ENCODE results near the gene GRM7.

GRM7 gene

GRCh38 chr3:7160689-7161088, 299.8 kb downstream of the GRM7 start:
- no peak for DNase-seq

DNA sequence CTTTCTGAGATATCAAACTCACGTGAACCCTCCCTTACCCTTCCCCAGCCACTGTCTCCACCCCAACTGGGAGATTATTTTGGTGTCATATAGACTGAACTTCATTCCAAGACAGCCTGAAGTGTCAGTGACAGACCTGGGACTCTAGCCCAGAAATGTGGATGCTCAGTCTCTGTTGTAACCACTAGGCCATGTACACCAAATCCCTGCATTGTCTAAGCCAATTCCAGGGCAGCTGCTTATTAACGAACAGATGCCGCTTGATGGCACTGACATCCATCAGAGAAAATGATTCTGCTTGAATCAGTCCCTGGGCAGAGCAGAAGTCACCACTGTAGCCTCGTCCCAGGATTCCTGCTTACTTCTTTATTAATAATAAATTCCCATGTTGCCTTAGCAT, 305.5 kb downstream of the GRM7 start:
- no peak for DNase-seq

GRCh38 chr3:7171493-7171892, 310.6 kb downstream of the GRM7 start:
- DNase-seq: no peak

DNA sequence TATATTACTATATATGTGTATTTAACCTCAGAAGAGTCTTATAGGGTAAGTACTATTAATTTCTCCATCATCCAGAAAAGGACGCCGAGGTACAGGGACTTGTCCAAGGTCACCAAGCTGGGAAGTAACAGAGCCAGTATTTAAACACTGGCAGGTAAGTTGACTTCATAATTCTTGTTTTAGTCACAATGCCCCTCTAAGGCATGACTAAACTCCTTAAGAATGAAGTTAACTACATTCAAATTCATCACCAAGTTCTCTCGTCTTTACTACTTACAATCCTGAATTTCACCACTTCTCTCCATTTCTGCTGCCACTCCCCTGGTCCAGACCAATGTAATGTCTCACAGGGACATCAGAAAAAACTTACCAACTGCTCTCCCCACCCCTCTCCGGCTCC, 312.1 kb downstream of the GRM7 start:
- no peak for DNase-seq

DNA sequence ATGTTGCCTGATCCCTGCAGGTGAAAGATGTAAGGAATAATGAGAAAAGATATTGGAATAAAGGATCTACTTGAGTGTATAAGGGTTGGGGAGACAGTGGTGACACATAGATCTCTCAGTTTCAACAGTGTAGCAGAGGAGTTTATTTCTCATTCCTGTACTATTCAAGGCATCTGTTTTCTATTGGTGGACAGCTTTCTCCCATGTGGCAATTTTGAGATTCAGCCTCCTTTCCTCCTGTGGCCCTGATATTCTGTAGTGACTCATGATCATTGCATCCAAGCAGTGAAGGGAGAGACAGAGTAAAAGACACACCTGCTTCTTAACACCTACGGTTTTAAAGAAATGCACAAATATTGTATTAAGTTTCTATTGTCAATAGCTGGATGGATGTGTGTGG, 327.6 kb downstream of the GRM7 start:
- no peak for DNase-seq

DNA sequence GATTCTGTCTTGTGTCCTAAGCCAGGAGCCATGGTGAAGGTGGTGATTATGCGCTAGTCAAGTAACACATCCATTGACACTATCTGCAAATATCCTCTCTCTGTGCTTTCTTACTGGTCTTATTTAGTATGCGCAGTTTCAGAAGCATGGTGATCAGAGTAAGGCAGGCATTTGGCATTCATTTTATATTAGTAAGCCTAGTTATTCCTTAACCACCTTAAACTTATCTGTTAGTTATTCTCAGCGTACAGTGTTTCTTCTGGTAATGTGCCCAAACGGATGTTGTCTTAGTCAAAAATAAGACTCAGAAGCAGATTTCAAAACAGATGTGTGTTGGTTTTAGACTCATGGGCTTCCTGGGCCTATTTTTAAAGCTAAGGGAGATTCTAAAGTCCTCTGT, 329.2 kb downstream of the GRM7 start:
- no peak for DNase-seq

DNA sequence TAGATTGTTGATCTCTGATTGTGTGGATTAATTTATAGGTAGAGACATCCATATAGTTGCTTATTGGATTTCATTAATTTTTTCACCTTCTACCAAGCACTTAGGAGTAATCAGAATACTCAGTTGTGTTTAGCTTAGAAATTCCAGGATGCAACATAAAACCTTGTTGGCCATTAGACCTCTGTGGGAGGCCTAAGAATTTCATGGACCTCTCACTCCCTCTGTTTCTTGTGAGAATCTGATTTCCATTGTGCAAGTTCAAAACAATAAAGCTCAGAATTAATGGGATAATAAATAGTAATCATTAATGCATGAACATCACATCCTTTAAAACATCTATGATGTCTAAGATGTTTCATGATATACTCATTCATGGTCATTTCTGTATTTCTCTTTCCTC, 332.4 kb downstream of the GRM7 start:
- no peak for DNase-seq

DNA sequence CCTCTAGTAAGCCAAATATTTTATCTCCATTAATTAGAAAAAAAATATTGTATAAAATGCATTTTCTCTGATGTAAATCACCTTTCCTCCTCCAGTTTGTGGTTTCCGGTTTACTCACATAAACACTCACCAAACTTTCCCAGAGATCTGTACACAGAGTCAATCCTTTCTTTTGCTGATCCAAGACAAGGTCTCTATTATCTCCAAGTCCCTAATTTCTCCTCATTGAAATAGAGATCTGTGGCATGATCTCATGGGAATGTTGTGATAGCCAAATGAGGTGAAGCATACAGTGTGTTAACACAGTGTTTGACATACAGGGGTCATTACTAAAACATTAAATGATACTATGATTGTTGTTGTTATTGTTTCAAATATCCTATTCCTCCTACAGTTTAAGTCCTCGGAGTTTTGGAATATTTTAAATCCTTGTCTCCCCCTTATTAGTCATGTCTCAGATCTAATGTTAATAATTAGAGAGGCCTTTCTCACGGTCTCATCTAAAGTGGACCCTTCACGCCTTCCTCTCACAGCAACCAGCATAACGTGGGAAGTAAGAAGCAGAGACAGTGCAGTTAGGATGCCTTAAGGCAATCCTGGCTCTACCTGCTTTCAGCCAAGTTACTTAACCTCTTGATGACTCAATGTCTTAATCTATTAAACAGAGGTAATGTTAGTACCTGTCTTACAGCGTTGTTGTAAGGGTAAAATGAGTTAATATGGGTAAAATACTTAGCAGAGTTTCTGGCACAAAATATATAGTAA, 333.3 kb downstream of the GRM7 start:
- DNase-seq: no peak

GRCh38 chr3:7195934-7196333, 335.0 kb downstream of the GRM7 start:
- DNase-seq: no peak

DNA sequence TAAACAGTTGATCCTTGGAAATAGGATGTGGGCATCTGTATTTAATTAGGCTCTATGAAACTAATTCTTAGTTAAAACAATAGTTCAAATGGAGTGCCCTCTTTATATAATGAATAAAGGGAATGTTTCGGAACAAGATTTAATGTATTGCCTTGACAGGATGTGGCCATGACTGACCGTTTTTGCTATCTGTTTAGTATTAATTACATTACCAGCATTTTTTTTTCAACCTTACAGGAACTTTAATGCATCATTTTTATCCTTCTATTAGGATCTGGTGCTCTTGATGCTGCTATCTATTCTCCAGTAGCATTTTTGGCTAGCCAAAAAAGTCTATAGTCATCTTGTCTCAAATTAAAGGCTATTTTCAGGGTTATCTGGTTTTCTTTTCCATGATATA, 340.9 kb downstream of the GRM7 start:
- no peak for DNase-seq

DNA sequence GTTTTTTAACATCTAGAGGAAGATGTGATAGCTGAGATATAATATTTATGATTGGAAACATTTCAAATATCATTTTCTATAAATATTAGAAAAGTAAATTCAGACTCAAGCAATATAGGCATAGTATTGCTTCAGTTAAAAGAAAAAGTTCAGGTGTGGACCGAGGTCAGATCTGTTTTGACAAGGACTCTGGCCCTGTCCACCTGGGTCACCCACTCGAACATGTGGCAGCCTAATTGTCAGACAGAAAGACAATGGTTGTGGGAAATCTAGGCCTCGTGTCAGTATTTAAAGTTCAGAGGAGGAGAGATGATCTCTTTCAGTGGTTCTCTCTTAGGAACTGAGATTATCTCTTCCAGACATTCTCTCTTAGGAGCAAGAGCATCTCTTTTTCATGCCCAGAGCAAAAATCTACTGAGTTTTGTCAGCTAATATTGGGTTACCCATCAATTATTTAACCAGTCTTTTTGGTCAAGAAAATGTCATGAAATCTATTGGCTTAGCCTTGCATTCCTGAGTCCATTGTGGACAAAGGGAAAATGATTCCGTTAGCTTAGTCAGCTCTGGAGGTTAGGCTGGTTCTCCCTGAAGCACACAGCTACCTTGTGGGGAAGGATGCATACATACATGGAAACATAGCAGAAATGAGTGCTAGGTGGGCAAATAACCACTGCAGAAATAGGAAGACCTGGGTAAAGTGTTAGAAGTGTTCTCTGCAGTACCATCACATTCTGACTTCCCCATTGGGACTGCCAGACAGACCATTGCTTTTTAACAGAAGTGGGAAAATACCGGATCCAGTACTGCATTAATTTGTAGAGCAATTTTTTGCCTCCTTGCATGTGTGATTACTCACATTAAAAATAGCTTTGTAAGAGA, 343.3 kb downstream of the GRM7 start:
- DNase-seq: no peak

DNA sequence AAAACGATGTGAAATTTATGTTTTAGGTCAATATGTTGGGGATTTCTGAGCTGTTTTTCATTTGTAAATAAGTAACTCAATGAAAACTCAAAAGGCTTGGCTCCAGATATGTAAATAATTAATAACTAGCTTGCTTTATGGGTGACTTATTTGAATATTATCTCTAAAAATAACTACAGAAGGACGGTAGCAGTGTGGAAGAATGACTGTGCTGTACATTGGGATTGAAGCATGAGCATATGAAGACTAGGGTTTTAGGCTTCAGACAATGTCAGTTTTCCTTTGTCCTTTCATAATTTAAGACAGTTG, 343.9 kb downstream of the GRM7 start:
- DNase-seq: no peak

DNA sequence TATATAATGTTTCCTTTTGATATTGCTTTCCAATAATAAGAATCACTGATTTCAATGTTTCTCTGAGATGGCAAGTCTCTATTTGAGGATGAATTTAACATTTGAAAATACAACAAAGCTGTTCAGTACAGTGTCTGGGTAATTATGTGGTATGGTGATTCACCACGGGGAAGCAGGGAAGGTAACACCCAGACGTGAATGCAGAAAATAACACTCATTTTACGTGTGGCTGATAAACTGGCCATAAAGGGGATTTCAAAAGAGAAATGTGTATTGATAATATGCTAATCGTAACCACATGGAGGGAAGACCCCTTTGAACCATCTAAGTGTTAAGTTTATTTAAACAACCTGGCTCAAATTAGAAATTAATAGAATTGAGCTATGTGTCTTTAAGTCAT, 344.6 kb downstream of the GRM7 start:
- DNase-seq: no peak

DNA sequence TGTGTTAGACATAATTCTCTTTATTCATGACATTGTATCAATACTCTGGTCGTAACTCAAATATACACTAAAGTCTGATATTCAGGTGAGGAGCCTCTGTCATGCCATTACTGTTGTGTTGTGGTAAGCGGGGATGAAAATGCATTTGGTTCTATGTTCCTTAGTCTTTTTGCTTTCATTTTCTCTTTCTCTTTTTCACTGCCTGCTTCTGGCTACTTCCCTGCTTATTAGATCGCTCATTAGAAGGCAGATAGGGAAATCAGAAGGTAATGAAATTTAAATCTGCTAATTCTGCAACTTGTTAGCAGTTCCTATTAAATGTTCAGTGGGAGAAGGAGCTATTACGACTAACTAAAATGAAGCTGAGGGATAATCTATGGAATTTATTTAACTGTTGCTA, 345.0 kb downstream of the GRM7 start:
- DNase-seq: no peak

DNA sequence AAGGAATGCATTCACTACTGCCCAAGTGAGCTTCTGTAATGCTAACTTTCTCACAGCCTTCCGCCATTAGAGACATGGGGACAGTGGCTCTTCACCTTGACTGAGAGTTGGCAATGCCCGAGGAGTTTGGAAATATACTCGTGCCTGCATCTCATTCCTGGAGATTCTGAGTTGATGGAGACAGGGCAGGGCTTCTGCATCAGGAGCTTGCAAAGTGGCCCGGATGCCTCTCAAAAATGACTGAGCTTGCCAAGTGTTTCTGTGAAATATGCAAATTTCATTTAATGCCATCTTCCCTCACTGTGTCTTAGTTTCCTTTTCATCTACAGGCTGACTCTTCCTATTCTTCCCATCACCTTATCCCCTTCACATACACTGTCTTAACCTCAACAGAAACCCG, 346.2 kb downstream of the GRM7 start:
- no peak for DNase-seq

DNA sequence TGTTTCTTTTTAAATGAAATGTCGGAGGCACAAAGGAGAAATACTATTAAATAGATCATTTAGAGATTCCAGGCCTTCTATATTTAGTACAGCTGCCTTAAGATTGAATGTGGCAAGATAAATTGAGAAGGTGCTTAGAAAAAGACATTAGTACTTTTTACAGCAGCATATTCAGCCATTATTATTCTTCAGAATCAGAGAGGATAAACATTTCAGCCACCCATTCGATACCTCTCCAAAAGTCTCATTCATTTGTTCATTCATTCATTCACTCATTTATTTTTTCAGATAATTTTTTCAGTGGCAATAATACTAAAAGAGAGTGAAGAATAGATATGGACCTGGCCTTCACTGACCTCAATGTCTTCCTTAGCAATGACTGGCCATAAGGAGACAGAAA, 347.0 kb downstream of the GRM7 start:
- no peak for DNase-seq

GRCh38 chr3:7209098-7209497, 348.2 kb downstream of the GRM7 start:
- no peak for DNase-seq

DNA sequence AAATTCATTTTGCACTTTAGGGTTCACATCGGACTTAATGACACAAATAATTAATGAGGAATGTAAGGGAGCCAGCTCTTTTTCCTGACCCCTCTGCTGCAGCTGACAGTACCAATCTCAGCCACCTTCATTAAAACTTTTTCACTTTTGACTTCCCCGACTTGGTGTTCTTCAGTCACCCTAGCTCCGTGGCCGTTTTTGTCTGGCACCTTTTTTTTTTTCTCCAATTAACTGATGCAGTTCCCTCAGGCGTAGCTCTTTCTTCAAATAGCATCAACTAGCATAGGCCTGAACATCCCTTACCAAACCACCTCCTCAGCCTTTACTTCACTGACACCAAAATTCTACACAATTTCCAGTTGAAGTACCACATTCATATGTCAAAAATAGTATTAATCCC, 350.8 kb downstream of the GRM7 start:
- DNase-seq: no peak

- no peak for DNase-seq
Observed at GRCh38 chr3:7215706-7216105, 354.8 kb downstream of the GRM7 start.

DNA sequence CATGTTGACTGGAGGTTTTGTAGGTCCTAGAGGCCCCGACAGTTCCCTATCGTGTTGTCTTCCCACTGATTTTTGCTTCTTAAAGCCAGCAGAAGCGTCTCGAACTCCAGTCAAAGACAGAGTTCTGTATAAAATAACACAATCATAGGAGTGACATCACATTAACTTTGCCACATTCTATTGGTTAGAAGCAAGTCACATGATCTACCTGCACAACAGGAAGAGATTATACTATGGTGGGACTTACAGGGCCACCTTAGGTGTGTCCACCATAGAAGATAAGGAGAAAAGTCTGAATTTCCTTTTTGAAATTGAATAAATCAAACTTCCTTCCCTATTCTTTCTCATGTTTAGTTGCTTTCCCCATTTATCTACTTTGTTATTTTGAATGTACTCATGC, 365.5 kb downstream of the GRM7 start:
- DNase-seq: no peak

GRCh38 chr3:7238565-7239295, 377.8 kb downstream of the GRM7 start:
- no peak for DNase-seq

- no peak for DNase-seq
Observed at GRCh38 chr3:7241584-7242302, 380.8 kb downstream of the GRM7 start.

DNA sequence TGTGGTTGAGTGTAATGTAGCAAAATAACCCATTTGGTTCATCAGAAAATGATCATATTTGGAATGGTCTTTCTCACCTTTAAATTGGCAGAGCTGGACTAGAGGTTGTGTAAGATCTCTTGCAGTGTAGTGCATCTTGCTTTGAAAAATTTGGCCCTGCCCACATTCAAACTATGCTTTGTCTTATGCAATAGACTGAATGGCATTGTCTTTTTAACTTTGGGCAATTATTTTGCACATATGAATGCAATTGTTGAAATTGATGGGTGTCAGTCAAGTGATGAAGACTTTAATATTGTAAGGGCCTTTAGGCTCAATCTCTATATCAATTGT, 381.4 kb downstream of the GRM7 start:
- no peak for DNase-seq
